UCSD-AML1 (cell line): ENCODE measurements around the gene OSBPL10.
A peak's percentile ranks its signal among the peaks of the same experiment; 100 is the strongest.
"Not testable (repeated sequence)": the region's sequence is repeated elsewhere in the genome, so short reads cannot be mapped to it uniquely, and the experiment has no call there.

Experiments used
- DNase-seq: peaks from one replicate; lab custom pipeline; 2025; ENCODE audit not compliant: unreplicated experiment; lab: John Stamatoyannopoulos, UW

OSBPL10 gene, protein sequence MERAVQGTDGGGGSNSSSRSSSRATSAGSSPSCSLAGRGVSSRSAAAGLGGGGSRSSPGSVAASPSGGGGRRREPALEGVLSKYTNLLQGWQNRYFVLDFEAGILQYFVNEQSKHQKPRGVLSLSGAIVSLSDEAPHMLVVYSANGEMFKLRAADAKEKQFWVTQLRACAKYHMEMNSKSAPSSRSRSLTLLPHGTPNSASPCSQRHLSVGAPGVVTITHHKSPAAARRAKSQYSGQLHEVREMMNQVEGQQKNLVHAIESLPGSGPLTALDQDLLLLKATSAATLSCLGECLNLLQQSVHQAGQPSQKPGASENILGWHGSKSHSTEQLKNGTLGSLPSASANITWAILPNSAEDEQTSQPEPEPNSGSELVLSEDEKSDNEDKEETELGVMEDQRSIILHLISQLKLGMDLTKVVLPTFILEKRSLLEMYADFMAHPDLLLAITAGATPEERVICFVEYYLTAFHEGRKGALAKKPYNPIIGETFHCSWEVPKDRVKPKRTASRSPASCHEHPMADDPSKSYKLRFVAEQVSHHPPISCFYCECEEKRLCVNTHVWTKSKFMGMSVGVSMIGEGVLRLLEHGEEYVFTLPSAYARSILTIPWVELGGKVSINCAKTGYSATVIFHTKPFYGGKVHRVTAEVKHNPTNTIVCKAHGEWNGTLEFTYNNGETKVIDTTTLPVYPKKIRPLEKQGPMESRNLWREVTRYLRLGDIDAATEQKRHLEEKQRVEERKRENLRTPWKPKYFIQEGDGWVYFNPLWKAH

DNA sequence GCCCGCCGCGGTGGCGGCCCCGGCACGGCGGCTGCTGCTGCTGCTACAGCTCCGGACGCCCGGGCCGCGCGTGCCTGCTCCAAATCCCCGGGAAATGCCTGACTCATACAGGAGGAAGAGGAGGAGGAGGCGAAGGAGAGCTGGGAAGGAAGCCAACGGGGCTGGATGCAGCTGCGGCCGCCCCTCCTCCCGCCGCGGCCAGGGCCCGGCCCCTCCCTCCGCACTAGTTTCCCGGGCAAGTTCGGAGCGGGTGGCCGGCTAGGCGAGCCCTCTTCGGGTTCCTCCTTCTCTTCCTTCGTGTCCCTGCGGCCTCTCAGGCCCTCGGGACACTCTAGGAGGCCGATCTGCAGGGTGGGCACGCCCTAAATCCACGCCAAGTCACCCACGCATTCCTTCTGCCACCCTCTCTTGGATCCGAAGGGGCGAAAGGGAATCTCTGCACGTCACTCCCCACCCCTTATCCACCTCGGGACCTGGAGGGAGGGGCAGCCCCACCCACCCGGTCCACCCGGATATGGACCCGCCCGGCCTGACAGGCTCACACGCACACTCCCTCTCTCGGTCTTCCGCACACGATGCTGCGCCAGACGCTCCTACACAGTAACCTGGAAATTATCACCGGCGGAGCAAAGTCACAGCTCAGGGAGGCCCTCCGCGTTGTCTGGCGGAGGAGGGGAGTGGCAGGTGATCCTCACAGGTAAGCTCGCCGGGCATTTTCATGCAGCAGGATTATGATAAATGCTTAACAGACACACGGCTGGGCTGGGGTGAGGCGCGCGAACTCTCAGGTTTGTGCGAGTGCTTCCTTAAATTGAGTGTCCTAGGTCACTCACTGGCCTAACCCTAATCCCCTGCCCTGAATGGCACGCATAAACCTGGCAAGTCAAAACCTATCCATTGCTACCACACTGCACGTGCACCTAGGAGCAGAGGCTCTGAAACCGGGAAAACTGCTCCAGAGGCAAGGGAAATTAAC is at the start of gene OSBPL10, which contains the start of gene ZNF860:
Gene OSBPL10, minus strand, starts transcription at position 57 of the 976 bp plus-strand sequence. CDS start 83 bp downstream, outside the sequence.
Gene ZNF860, plus strand, starts transcription at position 545 of the 976 bp plus-strand sequence. CDS start 7,330 bp downstream, outside the sequence.
- peak; percentile 22 for DNase-seq

DNA sequence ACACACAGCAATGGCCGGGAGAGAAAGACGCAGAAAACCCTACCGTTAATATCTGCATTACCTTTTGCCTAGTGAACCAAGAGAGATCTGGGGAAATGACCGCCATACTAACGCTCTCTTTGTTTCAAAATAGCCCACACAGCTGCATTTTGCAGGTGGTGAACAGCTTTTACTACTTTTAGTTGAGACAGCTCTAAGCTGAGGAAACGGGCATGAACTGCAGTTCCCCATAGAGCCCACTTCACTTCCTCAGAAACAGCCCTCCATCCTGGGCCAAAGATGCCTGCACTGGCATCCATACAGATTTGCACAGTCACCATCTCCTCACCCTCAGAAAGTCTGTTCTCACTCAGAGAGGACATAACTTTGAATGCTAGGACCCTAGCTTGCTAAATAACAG is 45.5 kb upstream of the OSBPL10 start:
- no peak for DNase-seq

DNA sequence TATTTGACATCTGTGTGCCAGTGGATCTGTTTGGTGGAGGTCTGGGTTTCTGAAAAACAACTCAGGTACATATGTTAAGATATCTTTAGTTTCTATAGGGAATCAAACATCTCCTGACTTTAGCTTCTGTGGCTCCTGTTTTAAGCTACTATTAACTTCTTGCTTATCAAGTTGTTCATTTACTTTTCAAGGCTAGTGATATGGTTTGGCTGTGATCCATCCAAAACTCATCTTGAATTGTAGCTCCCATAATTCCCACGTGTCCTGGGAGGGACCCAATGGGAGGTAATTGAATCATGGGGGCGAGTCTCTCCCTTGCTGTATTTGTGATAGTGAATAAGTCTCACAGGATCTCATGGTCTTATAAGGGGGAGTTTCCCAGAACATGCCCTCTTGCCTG is 41.9 kb upstream of the OSBPL10 start:
- no peak for DNase-seq

DNA sequence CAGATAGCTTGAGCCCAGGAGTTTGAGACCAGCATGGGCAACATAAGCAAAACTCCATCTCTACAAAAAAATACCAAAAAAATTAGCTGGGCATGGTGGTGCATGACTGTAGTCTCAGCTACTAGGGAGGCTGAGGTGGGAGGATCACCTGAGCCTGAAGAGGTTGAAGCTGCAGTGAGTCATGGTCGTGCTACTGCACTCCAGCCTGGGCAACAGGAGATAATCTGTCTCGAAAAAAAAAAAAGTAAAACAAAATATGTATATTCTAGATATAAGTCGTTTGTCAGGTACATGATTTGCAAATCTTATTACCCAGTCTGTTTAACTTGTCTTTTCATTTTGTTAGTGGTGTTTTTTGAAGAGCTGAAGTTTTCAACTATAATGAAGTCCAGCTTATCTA is 40.7 kb upstream of the OSBPL10 start:
- no peak for DNase-seq

DNA sequence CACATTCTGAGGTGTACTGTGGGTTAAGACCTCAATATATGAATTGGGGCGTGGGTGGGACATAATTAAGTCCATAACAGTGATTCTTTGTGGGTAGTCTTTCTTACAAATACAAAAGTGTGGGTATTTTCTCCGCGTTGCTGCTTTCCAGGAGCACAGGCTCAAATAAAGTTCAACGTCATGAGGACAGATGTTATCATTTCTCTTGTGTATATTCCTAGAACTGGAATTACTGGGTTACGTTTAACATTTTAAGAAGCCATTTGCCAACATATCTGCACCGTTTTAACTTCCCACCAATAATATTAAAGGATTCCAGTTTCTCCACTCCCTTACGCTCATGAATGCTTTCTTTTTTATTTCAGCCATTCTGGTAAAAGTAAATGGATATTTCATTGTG is 40.1 kb upstream of the OSBPL10 start:
- no peak for DNase-seq

DNA sequence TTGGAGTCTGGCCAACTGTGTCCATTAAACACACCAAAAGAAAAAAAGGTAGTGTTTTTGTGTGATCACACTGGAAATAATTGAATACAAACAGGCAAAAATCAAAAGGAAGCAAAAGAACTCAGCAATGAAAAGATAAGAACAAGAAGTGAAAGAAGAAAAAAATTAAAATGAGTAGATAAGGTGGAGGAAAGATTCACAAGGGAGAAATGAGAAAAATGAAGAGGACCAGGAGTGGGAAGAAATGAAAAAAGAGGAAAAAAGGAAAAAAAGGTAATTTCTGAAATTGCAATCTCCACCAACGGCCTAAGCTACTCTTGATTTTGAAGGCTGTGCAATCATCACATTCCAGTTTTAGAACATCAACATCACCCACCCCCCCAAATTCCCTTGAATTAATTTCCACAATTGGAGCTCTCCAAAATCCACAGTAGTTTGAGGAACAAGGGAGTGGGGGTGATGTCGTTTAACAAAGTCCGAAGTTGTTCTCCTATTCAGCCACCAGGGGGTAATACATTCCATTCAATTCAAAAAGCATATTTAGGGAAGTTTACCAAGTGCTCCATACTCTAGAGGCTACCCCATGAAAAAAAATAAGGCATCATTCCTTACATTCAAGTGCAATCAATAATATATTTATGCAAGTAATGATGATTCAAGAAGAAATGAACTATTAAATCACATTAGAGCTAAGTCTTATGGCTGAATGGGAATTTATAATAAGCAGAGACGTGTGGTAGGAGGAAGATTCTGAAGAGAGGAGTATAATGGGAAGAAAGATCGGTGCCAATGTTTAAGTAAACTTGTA is 37.9 kb upstream of the OSBPL10 start:
- no peak for DNase-seq

DNA sequence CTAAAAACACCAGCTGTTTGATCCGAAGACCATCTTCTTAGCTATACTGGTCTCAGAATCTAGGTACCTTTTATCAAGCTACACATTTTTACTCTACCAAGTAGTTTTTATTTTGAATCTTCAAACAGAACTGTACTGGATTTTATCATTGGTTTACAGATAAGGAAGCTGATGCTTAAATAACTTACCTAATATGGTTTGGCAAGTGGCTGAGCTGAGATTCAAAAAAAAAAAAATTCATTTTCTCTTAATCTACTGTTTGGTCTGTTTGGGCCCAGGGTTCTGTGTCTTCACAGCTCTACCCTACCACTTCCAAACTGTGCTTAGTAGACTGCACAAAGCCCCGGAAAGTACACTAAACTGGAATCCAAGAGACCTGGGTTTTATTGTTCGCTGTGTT is 36.2 kb upstream of the OSBPL10 start:
- no peak for DNase-seq

DNA sequence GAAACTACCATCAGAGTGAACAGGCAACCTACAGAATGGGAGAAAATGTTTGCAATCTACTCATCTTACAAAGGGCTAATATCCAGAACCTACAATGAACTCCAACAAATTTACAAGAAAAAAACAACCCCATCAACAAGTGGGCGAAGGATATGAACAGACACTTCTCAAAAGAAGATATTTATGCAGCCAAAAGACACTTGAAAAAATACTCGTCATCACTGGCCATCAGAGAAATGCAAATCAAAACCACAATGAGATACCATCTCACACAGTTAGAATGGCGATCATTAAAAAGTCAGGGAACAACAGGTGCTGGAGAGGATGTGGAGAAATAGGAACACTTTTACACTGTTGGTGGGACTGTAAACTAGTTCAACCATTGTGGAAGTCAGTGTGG is 34.6 kb upstream of the OSBPL10 start:
- not testable (repeated sequence) for DNase-seq

DNA sequence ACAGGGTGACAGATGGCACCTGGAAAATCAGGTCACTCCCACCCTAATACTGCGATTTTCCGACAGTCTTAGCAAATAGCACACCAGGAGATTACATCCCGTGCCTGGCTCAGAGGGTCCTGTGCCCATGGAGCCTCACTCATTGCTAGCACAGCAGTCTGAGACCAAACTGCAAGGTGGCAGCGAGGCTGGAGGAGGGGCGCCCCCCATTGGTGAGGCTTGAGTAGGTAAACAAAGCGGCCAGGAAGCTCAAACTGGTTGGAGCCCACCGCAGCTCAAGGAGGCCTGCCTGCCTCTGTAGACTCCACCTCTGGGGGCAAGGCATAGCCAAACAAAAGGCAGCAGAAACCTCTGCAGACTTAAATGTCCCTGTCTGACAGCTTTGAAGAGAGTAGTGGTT is 29.6 kb upstream of the OSBPL10 start:
- DNase-seq, result not testable (repeated sequence)

DNA sequence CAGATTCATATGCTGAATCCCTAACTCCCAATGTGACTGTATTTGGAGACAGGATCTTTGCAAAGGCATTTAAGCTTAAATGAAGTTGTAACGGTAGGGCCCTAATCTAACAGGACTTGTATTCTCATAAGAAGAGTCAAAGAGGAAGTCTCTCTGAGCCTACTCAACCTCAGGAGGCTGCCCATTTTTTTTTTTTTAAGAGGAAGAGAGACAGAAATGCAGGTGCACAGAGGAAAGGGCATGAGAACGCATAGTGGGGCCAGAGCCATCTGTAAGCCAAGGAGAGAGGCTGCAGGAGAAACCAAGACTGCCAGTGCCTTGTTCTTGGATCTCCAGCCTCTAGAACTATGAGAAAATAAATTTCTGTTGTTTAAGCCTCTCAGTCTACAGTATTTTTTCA is 28.9 kb upstream of the OSBPL10 start:
- no peak for DNase-seq

DNA sequence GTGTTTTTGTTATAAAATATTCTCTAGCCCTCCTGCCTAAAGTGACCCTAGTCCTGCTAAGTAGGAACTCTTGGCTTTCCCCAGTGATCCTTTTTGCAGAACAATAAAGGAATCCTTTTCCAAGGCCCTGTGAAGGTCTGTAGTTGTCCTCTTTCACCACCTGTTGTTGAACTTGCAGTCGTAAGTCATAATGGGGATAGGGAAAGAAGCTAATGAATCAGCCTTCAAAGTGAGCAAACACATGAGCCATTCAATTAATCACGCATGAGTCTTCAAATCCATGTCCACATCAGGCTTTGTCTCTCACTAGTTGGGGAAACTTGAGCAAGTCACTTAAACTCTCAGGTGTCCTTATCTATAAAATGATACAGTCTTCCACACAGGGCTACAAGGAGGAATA is 28.0 kb upstream of the OSBPL10 start:
- no peak for DNase-seq

DNA sequence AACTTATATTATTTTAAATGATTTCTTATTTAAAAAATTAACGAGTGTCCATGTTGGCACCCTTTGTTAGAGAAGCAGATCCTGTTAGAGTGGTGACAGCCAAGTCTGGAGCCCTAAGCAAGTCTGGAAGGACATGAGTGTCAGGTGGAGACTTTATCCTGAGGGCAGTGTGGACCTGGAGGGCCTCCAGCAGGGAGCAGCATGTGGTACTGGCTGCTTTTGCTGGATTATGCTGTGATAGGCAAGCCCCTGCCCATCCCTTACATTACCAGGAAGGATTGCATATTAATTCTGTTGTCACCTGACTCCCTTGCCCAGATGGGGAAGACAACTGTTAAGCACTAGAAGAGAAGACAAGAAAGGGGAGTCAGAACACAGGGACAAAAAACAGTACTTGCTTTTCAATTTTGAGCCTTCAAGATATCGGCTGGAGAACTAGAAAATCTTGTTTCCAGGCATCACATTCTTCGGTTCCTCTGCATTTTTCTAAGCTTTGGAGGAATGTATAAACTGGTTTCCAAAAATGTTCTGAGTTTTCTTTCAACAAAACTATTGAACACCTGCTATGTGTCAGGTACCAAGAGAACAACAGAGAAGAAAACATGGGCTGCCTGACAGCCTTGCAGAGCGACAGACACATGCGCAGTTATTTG is 23.2 kb upstream of the OSBPL10 start:
- DNase-seq, result no peak

DNA sequence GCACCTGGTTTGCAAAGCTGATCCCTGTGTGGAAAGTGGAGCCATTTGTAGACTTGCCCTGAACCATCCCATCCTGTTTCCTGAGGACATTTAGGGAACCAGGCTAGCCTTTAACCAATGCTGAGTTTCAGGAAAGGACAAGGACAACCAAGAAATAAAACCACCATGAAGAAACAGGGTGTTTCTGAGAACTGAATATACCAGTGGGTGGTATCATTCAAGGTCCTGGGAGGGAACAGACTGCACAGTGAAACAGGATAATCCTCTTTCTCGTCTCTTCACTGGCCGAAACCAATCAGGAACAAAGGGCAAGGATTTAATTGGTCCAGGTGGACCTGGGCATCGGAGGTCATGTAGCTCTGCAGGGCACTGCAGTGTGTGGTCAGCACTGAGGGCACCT is 22.3 kb upstream of the OSBPL10 start:
- DNase-seq, result no peak

DNA sequence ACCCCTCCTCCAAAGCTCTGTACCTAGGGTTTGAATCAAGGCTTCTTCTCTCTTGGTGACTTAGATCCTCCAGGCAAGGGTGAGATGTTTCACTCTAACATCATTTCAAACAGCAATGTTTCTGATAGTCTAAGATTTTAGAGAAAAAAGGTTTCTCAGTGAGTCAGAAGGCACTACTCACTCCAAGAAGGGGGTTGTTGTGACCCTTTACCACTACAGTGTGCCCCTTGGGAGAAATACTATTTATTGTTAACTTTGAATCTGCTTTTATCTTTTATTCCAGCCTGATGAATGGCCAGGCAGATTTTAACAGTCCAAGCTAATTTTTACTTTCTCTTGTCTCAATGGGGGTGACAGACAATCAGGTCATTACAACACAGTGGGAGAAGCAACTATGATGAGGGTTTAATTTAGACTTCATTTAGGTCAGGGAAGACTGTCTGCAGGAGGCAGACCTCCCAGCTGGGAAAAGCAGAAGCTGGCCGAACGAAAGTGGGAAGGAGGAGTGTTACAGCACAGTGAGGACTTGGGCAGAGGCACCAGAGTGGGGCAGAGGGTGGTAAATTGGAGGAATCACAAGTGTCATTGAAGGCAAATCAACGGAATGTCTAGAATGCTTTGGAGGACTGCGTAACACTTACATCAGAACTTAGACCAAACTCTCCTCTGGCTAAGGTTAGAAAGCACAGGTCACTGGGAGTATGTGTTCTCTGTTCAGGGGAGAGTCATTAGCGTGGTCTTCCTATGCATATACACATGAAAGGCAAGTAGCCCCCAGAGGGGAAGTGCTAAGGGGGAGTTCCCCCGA is 21.7 kb upstream of the OSBPL10 start:
- DNase-seq, result no peak

DNA sequence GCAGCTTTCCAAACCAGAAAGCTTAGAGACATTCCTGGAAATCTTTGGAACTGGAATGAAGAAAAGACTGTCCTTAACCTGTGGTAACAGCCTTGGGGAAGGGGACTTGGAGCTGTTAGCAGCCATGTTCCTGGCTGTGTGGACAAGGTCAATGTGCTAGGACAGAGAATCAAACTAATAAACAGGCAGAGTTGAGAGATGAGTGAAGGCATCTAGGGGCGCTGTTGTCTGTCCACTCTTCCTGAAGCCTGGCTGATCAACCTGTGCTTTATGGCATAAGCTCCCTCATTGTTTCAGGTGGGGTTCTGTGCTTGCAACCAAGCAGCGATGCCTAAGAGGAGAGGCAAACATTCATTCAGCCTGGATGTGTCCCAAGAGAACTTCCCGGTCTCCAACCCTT is 19.8 kb upstream of the OSBPL10 start:
- no peak for DNase-seq

DNA sequence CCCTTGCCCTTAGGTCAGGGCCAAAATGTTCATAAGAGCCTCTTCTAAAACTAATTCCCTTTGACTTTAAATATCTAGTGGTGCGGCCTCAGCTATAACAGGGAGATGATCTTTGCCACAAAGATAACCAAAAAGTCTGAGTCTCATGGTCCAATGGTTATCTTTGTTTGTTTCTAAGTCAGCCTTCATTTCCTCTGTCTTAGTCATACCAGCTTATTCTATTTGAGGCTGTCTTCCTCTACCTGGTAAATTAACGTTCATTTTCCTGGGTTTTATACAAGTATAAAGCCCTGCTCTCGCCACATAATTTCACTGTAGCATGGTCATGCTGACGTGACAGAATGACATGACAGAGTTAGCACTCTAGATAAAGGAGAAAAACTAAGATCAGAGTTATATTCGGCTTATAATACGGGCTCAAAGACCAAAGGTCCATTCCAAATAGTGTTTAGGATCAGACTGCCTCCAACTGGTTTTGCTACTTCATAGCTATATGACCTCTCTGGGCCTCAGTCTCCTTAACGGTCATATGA is 18.9 kb upstream of the OSBPL10 start:
- no peak for DNase-seq

DNA sequence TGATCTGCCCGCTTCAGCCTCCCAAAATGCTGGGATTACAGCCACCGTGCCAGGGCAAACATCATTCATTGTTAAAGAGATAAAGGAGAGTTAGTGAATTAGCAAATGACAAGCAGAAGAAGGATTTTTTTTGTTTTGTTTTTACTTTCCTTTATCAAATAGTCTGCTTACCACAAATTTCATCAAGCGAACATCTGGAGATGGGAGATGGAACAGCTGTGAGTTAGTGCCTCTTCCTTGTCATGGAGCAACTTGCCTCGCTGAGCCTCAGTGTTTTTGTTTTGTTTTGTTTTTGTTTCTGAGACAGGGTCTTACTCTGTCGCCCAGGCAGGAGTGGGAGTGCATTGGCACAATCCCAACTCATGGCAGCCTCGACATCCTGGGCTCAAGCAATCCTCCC is 16.4 kb upstream of the OSBPL10 start:
- no peak for DNase-seq

DNA sequence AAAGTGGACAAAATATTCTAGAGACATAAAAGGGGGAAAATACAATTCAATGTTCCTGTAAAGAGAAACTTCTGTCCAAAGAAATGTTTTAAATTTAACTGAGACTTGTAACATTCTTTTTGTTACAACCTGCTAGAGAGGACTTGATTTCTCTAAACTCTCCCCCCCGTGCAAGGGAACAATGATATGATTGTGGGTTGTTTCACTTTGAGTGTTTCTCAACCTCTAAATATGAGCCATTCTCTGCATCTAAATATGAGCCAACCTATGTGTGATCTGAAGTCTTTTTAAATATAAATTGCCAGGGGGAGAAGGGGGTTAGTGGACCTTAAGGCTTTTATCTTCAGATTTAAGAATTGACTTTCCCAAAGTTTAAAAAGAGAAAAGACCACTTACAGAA is 15.1 kb upstream of the OSBPL10 start:
- DNase-seq, result no peak

DNA sequence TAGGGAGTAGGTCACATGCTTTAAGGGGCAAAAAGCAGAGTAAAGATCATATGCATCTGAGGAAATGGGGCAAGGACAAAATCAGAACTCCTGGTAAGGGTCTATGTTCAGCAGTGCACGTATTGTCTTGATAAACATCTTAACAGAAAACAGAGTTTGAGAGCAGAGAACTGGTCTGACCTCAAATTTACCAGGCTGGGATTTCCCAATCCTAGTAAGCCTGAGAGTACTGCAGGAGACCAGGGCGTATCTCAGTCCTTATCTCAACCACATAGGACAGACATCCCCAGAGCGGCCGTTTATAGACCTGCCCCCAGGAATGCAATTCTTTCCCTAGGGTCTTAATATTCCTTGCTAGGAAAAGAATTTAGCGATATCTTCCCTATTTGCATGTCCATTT is 14.0 kb upstream of the OSBPL10 start:
- DNase-seq, result not testable (repeated sequence)
